HG03378 (cell line): ENCODE data around the gene ECE2.

Source experiments
- ATAC-seq: cut with Tn5 transposase; IDR thresholded peaks from one replicate; pipeline ENCODE4 v1.9.1; 2021; ENCODE audit warnings: mild to moderate bottlenecking, moderate library complexity; ENCODE audit not compliant: unreplicated experiment

ECE2 gene

GRCh38 chr3:184240384-184241140, 35.3 kb upstream of the ECE2 start:
- no peak for ATAC-seq

GRCh38 chr3:184241141-184241446, 34.7 kb upstream of the ECE2 start:
- ATAC-seq = no peak

DNA sequence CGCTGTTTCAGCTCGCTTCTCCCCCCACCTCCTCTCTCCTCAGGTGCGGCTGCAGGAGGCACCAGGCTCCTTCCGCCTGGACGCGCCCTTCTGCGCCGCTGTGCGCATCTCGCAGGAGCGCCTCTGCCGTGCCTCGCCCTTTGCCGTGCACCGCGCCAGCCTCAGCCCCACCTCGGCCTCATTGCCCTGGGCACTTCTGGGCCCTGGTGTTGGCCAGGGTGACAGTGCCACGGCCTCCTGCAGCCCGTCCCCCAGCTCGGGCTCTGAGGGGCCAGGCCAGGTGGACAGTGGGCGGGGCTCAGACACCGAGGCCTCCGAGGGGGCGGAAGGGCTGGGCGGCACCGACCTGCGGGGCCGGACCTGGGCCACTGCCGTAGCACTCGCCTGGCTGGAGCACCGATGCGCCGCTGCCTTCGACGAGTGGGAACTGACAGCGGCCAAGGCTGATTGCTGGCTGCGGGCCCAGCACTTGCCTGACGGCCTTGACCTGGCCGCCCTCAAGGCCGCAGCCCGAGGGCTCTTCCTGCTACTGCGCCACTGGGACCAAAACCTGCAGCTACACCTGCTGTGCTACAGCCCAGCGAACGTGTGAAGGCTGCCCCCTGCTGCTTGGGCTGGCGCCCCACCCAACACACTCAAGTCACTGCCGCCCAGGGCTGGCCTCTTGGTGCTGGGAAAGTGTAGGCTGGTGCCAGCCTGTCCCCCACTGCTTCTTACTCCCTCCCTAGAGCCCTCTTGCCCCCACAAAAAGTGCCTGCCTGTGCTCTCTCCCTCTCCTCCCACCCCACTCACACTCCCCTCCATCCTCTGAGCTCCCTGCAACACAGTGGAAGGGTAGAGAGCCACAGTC, 34.1 kb upstream of the ECE2 start:
- ATAC-seq = no peak

DNA sequence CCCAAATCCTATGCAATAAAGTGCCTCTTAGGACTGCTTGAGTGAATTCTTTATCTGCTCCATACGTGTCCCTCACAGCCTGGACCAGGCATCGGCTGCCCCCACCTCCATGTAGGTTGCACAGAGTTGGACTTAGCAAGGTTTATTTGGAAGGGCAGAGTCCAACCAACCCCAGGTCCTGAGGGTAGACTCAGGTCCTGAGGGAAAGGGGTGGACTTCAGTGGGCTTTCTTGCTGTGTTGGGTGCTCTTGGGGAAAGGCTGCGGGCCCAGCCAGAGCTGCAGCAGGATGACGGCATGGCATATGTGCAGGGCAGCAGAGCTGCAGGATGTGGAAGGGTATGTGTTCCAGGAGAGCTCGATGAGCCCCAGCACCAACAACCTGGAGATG, 33.5 kb upstream of the ECE2 start:
- no peak for ATAC-seq

DNA sequence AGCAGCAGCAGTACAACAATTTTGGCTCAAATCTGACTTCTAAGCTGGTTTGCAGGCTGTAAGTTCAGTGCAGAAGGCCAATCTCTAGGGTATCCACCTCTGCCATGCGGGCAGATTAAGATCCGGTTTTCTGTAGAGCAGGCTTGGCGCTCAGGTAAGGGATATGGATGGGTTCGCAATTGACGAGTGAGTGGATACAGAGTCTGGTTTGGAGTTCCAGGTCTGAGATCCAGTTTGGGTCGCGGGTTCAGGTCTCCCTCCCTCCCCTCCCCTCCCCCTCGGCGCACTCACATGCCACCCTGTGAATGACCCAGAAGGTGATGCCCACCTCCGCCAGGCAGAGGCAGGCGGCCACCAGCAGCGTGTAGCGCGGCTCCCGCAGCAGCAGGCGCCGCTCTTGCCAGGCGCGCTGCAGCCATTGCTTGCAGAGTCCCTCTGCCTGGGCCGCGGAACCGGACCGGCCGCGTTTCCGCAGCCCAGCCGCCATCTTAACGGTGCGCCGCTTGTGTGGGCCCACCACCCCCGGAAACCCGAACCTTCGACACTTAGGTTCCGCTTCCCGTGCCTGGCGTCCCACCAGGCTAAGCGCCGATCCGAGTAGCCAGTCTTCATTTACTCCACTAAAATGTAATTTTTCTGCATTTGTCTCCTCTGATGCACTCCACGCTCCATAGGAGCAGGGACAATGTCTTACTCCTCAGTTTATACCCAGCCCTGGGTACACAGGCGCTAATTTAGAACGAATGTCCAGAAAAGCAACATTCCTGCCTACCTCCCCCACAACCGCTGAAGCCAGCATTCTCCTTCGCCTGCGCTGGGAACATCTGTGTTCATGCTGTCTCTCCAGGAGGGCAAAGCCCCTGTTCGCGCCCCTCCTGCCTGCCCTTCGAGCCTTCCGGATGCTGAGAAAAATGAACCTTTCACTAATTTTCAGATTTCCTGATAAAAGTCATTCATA, 27.1 kb upstream of the ECE2 start, which contains the start of gene ALG3:
ALG3 (minus strand) TSS at position 509 of the 958 bp plus-strand sequence; CDS start at position 487, 22 bp downstream.
- peak; percentile 33 for ATAC-seq

DNA sequence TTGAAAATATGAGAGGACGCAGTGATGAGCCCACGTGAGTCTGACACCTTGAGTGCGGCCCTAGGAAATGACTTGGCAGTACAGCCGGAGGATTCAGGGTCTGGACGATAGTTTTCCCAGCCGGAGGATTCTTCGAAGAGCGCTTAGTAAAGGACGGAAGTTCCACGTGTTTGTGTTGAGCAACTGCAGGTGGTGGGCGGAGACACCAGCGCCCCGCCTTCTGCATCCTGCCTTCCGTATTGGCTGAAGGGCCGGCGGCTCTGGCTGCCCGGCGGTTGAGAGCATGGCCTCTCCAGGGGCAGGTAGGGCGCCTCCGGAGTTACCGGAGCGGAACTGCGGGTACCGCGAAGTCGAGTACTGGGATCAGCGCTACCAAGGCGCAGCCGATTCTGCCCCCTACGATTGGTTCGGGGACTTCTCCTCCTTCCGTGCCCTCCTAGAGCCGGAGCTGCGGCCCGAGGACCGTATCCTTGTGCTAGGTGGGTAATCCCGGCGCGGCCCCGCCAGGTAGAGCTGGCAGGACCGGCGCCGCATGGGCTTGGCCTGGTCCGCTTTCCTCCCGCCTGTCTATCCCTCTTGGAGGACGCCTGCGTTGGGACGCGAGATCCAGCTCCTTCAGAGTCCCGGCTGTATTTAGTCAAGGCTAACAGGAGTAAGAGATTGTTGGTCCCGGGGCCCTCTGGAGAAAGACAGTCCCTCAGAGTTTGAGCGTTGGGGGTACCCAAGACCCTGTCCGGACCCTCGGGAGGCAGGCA, 26.2 kb upstream of the ECE2 start, which contains the start of gene EEF1AKMT4:
EEF1AKMT4 (plus strand) TSS at position 261 of the 755 bp plus-strand sequence; CDS start at position 284, 23 bp downstream.
- ATAC-seq = peak; percentile 76

DNA sequence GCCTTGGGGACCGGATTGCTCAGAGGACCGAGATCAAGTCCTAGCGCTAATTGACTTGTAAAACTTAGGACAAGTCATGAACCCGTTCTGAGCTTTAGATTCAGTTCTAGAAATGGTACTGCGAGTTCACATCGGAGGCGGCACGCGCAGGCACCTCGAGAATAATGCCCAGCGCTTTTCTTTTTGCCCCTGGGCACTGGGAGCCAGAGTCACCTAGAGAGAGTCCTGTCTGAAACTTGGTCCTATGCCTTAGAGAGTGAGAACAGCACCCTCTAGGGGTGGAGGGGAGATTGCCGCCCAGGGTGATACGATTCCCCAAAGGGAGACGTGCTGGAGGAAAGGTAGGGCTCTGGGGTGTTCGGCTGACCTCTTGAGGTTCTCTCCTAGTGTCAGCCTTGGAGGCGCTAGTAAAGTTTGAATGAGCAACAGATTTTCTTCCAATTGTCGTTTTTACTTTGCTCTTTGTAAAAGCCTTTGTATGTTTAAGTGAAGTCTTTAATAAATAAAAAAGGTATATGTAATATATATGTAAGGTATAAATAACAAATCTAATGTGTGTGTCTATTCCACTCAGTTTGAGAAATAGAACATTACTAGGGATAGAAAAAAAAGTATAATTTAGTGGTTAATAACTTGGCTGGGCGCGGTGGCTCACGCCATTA, 25.5 kb upstream of the ECE2 start:
- ATAC-seq = peak; percentile 74

DNA sequence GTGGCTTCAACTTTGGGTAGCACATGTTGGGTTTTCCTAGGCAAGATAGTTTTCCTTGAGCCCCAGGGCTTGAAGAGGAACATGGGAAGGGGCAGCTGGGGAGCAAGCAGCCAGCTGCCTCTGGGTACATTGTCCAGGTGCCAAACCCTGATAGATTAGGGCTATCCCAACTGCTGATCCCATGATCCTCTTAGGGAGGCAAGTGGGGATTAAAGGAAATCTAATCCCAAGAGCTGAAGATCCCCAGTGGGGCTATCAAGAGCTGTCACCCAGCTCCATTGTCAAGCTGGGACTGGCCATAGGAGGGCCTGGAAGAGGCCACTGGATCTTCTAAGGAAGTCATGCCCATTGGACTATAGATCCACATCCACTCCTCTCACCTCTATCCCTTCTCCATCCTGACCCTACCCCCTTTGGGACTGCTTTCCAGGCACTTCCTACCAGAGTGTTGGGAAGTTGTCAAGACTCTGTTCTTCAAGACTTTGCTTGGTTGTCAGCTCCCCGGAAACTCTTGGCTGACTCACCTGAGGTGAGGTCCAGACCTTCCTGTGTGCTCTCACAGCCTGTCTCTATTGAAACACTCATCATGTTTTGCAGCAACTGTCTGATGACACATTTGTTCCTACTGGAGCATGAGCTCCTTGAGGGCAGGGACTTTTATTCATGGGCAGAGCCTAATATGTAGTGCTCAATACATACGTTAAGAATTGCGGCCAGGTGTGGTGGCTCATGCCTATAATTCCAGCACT, 20.4 kb upstream of the ECE2 start:
- no peak for ATAC-seq

DNA sequence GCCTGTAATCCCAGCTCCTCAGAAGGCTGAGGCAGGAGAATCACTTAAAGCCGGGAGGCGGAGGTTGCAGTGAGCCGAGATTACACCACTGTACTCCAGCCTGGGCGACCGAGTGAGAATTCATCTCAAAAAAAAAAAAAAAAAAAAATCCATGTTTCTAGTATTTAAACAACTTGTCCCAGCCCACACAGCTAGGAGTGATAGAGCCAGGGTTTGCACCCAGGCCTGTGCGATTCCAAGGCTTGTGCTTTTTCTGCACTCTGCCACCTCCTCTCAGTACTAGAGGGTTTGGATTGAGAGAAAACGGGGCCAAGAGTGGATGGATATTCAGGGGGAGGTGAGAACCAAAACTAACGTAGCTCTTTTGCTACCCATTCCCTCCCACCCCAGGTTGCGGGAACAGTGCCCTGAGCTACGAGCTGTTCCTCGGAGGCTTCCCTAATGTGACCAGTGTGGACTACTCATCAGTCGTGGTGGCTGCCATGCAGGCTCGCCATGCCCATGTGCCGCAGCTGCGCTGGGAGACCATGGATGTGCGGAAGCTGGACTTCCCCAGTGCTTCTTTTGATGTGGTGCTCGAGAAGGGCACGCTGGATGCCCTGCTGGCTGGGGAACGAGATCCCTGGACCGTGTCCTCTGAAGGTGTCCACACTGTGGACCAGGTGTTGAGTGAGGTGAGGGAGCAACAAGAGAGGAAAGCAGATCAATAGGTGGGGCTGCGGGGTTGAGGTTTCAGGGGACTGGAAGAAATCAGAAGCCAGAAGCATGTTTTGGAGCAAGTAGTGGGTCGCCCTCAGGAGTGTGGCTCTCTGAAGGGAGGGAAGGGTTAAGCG, 18.5 kb upstream of the ECE2 start:
- no peak for ATAC-seq

DNA sequence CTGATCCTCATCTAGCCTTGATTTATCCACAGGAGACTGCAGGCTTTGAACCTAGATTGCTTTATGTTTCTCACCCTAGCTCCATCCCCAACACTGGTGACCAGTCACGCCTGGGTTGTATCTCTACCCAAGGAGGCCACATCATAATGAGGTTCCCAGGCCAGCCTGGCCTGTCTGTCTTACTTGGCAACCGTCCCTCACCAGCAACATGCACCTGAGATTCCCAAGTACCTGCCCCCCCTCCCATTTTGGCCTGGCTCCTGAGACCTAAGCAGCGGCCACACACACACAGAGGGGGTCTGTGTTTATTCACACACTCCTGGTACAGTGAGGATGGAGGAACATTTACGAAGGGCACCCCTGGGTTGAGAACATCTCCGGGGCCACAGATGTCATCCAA, 16.9 kb upstream of the ECE2 start:
- no peak for ATAC-seq

DNA sequence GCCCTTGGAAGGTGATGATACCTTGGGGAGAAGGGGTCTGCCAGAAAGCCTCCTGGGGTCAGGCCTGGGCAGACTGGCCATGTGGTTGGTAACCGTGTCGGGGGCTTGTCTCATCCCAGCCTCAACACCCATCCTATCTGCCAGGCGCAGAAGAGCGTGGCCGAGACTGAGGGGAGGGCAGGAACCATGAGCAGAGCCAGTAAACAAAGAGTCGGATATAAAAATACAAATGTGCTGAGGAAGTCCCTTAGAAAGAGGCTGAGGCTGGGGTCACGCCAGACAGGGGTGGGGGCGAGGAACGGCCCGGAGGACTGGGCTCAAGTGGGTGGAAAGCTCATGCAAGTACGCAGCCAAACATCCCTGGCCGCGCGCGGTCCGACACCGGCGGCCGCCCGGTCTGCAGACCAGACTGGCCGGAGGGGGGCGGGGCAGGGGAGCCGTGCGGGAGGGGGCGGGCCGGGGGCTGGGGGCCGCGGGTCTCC, 16.4 kb upstream of the ECE2 start:
- ATAC-seq = no peak

- no peak for ATAC-seq
These were observed 15.7 kb upstream of the ECE2 start for GRCh38 chr3:184259878-184260723.

GRCh38 chr3:184260724-184261269, 15.0 kb upstream of the ECE2 start:
- ATAC-seq = no peak

GRCh38 chr3:184261270-184261853, 14.5 kb upstream of the ECE2 start, which contains the start of gene CAMK2N2:
TSS of gene CAMK2N2 (minus strand) at chr3:184261553. CDS start at chr3:184261285, 268 bp downstream.
- no peak for ATAC-seq

GRCh38 chr3:184261854-184262763, 13.7 kb upstream of the ECE2 start:
- ATAC-seq = no peak
